B cell (primary cell): ENCODE data around the gene MYO1H. TPM values are rescaled to one million over a fixed set of nuclear protein-coding genes. Genes with fewer than 3 reads are reported as not detected.
"Not testable (repeated sequence)": the region's sequence is repeated elsewhere in the genome, so short reads cannot be mapped to it uniquely, and the experiment has no call there.

Source experiments
- ATAC-seq: fragments of 200-7000 bp; cut with Tn5 transposase; one replicate; pipeline ENCODE4 v1.10.0; 2021; ENCODE audit warnings: low read depth, mild to moderate bottlenecking, moderate number of reproducible peaks, moderate library complexity
- CTCF ChIA-PET: fragments of 350-600 bp; sonication (Branson Sonifier 250); formaldehyde crosslinking; loops from one replicate; lab custom pipeline; 2021; ENCODE audit warnings: antibody characterized with exemption, inconsistent platforms; lab: Charles Lee
- POLR2A ChIA-PET: fragments of 350-600 bp; sonication (Branson Sonifier 250); formaldehyde crosslinking; loops from one replicate; lab custom pipeline; 2021; ENCODE audit warnings: antibody characterized with exemption; lab: Charles Lee
- DNase-seq: peaks from one replicate; pipeline ENCODE4 v3.0.0; 2013
- H2AFZ ChIP-seq: 2 replicates; pipeline ENCODE4 v1.6.1; 2012; ENCODE audit warnings: mild to moderate bottlenecking, low read depth, low read length; ENCODE audit not compliant: insufficient read depth, poor library complexity, severe bottlenecking
- H3K27ac ChIP-seq, 2 donors: 1 replicate in 1 of 2; 2 replicates in 1 of 2; pipeline ENCODE4 v1.5.1; 2012 to 2013; ENCODE audit warnings: low read length in 2 of 2, mild to moderate bottlenecking in 2 of 2, moderate library complexity in 1 of 2
- H3K27me3 ChIP-seq, 4 experiments: fragments of 200-600 bp in 1 of 4; sonication (generic) in 1 of 4; replicated peaks in 1 of 4; 1 replicate in 2 of 4; 2 replicates in 2 of 4; pipeline versions ENCODE4 v1.6.1 to v1.7.0; 2013 to 2016; ENCODE audit warnings: low read length in 3 of 4, mild to moderate bottlenecking in 2 of 4, mixed read lengths in 1 of 4, moderate library complexity in 1 of 4; ENCODE audit not compliant: insufficient read depth in 4 of 4, control insufficient read depth in 3 of 4; ENCODE audit errors: control extremely low read depth in 1 of 4
- H3K36me3 ChIP-seq, 2 experiments: replicated peaks in 1 of 2; 1 replicate in 1 of 2; 2 replicates in 1 of 2; pipeline versions ENCODE4 v1.6.1 to v1.7.1; 2013; ENCODE audit warnings: low read length in 1 of 2; ENCODE audit not compliant: insufficient read depth in 2 of 2, control insufficient read depth in 1 of 2; ENCODE audit errors: control extremely low read depth in 1 of 2, extremely low read depth in 1 of 2
- H3K4me1 ChIP-seq, 2 donors: fragments of 200-600 bp in 1 of 2; sonication (generic) in 1 of 2; 1 replicate in 1 of 2; 2 replicates in 1 of 2; pipeline versions ENCODE4 v1.5.1 to v1.6.1; 2013 to 2017; ENCODE audit warnings: low read length in 2 of 2; ENCODE audit not compliant: control insufficient read depth in 2 of 2, insufficient read depth in 2 of 2
- H3K4me2 ChIP-seq: replicated peaks from 2 replicates; pipeline ENCODE3; 2012; ENCODE audit warnings: mild to moderate bottlenecking, low read depth, low read length; ENCODE audit not compliant: poor library complexity, severe bottlenecking
- H3K4me3 ChIP-seq, 5 experiments: fragments of 200-600 bp in 1 of 5; sonication (generic) in 1 of 5; 1 replicate in 3 of 5; 2 replicates in 2 of 5; pipeline versions ENCODE4 v1.5.1 to v1.7.0; 2011 to 2016; ENCODE audit warnings: low read length in 4 of 5, mild to moderate bottlenecking in 4 of 5, low read depth in 2 of 5, control low read depth in 1 of 5, moderate library complexity in 1 of 5; ENCODE audit not compliant: insufficient read depth in 1 of 5; ENCODE audit errors: control extremely low read depth in 1 of 5, extremely low read depth in 1 of 5
- H3K79me2 ChIP-seq: fragments of 200-600 bp; sonication (generic); one replicate; pipeline ENCODE4 v1.6.0; 2016; ENCODE audit warnings: low read length; ENCODE audit not compliant: control insufficient read depth, insufficient read depth
- H3K9ac ChIP-seq: fragments of 200-600 bp; sonication (generic); 2 replicates; pipeline ENCODE4 v1.6.1; 2017; ENCODE audit warnings: mild to moderate bottlenecking, low read length, moderate library complexity
- H3K9me3 ChIP-seq, 3 donors: one replicate each; pipeline versions ENCODE4 v1.6.1 to v1.7.1; 2013; ENCODE audit warnings: low read length in 2 of 3; ENCODE audit not compliant: control insufficient read depth in 2 of 3, insufficient read depth in 1 of 3; ENCODE audit errors: control extremely low read depth in 1 of 3
- H4K20me1 ChIP-seq: 2 replicates; pipeline ENCODE4 v1.6.0; 2012; ENCODE audit warnings: mild to moderate bottlenecking, low read length; ENCODE audit not compliant: insufficient read depth, control insufficient read depth, poor library complexity, severe bottlenecking
- H3K27ac Mint-ChIP-seq: one replicate; pipeline ENCODE4 v1.8.0; 2021; ENCODE audit warnings: mixed read lengths
- H3K27me3 Mint-ChIP-seq: one replicate; pipeline ENCODE4 v1.8.0; 2021; ENCODE audit warnings: mixed read lengths
- H3K4me1 Mint-ChIP-seq: one replicate; pipeline ENCODE4 v1.8.0; 2021; ENCODE audit warnings: mixed read lengths
- H3K4me3 Mint-ChIP-seq: one replicate; pipeline ENCODE4 v1.8.0; 2021; ENCODE audit warnings: mixed read lengths
- H3K9me3 Mint-ChIP-seq: one replicate; pipeline ENCODE4 v1.8.0; 2022; ENCODE audit warnings: mixed read lengths; ENCODE audit not compliant: insufficient read depth
- CTCF ChIP-seq: fragments of 200-600 bp; IDR thresholded peaks from one replicate; pipeline ENCODE4 v1.8.0; 2022; ENCODE audit warnings: antibody characterized with exemption, mild to moderate bottlenecking
- EZH2 ChIP-seq: IDR thresholded peaks from 2 replicates; pipeline ENCODE4 v1.6.1; 2012; ENCODE audit warnings: borderline replicate concordance, low read depth, mild to moderate bottlenecking, moderate library complexity, low read length; ENCODE audit not compliant: insufficient read depth, poor library complexity, severe bottlenecking
- WGBS: methylation state at CpG from one replicate; pipeline ENCODE4 v1.1.5; 2013; ENCODE audit warnings: missing lambda C conversion rate; ENCODE audit not compliant: insufficient coverage; 5-methylcytosine and 5-hydroxymethylcytosine counted together
- intact Hi-C: fragments of 100-400 bp; cut with micrococcal nuclease; formaldehyde crosslinking; loops from one replicate; pipeline ENCODE4 v1.10.0; 2022
- polyA plus RNA-seq: library from polyadenylated mRNA; depleted of rRNA; stranded (reverse); fragments of >200 nt; gene quantifications from 2 replicates; pipeline ENCODE4 v1.2.3, GENCODE V29; 2012
- total RNA-seq, 2 donors: library from RNA; stranded (reverse); fragments of 120-200 nt in 1 of 2; gene quantifications; 1 replicate in 1 of 2; 2 replicates in 1 of 2; pipeline versions ENCODE4 v1.2.3 to v1.2.4, GENCODE V29; 2013 to 2022

MYO1H gene
- total and polyA plus RNA-seq, 2 donors (not counting 1 experiment from before 2014, with no cell fraction given) = not detected

- Mint-ChIP-seq H3K27ac (no peak overlapping the region), H3K9me3 (no peaks in the 10 kb centered on the region), H3K27me3 (no peaks in the 10 kb centered on the region), H3K4me3 (no peak overlapping the region), H3K4me1 (peaks cover 8% of the 10 kb centered on the region)
- peaks cover 97% of the 10 kb centered on the region for H3K79me2 ChIP-seq
- no peaks in the 10 kb centered on the region for H3K4me1 ChIP-seq
- no peak overlapping the region for H3K4me3 ChIP-seq
- ChIA-PET CTCF (interaction anchor here (1.3 kb wide), 1 partner anchor 14 kb away, joined by 3 read pairs; no protein-coding TSS in a partner anchor), POLR2A (no interaction called here)
- H3K27me3 ChIP-seq = no peaks in the 10 kb centered on the region
- DNase-seq (no peak), ATAC-seq (no peak)
- no peaks in the 10 kb centered on the region for H3K9me3 ChIP-seq
- no peak overlapping the region for H2AFZ ChIP-seq
- TF ChIP-seq EZH2 (no peak), CTCF (no peak)
- no peak overlapping the region for H3K4me2 ChIP-seq
- no peak overlapping the region for H3K9ac ChIP-seq
- 96% methylated on average over 10 of the region's 10 CpGs for WGBS
- intact Hi-C loops = no loop called here
- peaks cover 49% of the 10 kb centered on the region for H4K20me1 ChIP-seq
- H3K36me3 ChIP-seq = peaks cover 0 to 32% of the 10 kb centered on the region in 2 experiments
- H3K27ac ChIP-seq = no peak overlapping the region
These were observed 121.8 kb downstream of the MYO1H start for GRCh38 chr12:109469517-109469916.

DNA sequence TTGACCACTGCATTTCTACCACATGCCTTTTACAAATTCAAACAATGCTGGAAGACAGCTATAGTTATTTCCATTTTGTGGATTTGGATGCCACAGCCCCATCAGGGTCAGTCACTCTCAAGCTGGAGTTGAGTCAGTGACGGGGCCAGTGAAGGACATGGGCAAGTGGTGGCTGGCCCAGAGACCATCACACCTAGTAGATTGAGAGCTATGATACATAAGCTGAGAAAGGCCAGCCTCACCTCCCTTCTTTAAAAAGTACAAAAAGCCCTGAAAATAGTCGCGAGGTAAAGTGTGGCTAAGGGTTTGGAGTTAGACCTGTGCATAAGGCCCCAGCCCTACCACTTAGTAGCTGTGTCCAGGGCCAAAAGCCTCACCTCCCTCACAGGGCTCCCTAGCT is 125.3 kb downstream of the MYO1H start:
- Histone ChIP-seq H3K4me3 (no peak overlapping the region), H3K9me3 (no peaks in the 10 kb centered on the region), H3K4me2 (no peak overlapping the region), H3K27ac (no peak overlapping the region), H3K4me1 (peaks cover 13 to 15% of the 10 kb centered on the region in 2 donors), H3K36me3 (peaks cover 0 to 15% of the 10 kb centered on the region in 2 experiments), H3K79me2 (peaks cover 97% of the 10 kb centered on the region), H2AFZ (no peak overlapping the region), H3K27me3 (no peaks in the 10 kb centered on the region), H4K20me1 (peaks cover 21% of the 10 kb centered on the region), H3K9ac (no peak overlapping the region)
- no peak for DNase-seq
- TF ChIP-seq EZH2 (no peak), CTCF (no peak)
- no peaks in the 10 kb centered on the region for H3K9me3 Mint-ChIP-seq
- ATAC-seq = no peak
- H3K27me3 Mint-ChIP-seq = no peaks in the 10 kb centered on the region
- ChIA-PET CTCF (interaction anchor here (0.9 to 1.4 kb wide), 3 partner anchors 37 to 45 kb away, joined by 3 to 6 read pairs (median 4); no protein-coding TSS in a partner anchor), POLR2A (no interaction called here)
- no peak overlapping the region for H3K27ac Mint-ChIP-seq
- H3K4me1 Mint-ChIP-seq = peaks cover 35% of the 10 kb centered on the region
- H3K4me3 Mint-ChIP-seq = no peak overlapping the region
- no CpG with 5 or more reads among the region's 3 CpGs for WGBS
- intact Hi-C loops = no loop called here

DNA sequence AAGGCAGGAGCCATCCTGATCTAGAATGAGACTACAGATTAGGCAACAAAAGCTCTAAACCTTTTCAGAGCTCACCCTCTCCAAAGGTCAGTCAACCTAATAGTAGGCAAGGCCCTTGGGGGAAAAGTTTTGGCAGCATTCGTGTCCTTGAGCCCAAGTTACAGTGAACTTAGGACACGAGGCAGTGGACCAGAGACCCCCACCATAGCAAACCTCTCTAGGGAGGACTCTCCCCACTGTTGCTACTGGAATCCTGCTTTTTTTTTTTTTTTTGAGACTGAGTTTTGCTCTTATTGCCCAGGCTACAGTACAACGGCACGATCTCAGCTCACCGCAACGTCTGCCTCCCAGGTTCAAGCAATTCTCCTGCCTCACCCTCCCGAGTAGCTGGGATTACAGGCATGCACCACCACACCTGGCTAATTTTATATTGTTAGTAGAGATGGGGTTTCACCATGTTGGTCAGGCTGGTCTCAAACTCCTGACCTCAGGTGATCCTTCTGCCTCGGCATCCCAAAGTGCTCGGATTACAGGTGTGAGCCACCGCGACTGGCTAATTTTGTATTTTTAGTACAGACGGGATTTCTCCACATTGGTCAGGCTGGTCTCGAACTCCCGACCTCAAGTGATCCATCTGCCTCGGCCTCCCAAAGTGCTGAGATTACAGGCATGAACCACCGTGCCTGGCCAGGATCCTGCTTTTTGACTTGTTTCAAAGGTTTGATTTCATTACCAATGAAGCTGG is 126.0 kb downstream of the MYO1H start:
- H3K4me3 ChIP-seq, H3K4me2 ChIP-seq, H2AFZ ChIP-seq, DNase-seq, POLR2A ChIA-PET, H3K27me3 ChIP-seq, H3K27ac ChIP-seq, ATAC-seq, H3K9me3 ChIP-seq, H3K27me3 Mint-ChIP-seq, H3K9ac ChIP-seq, H3K4me3 Mint-ChIP-seq, H3K9me3 Mint-ChIP-seq, H3K27ac Mint-ChIP-seq, intact Hi-C loops: not testable (repeated sequence)
- Histone ChIP-seq H3K36me3 (peaks cover 0 to 11% of the 10 kb centered on the region in 2 experiments), H3K79me2 (peaks cover 98% of the 10 kb centered on the region), H3K4me1 (peaks cover 19 to 22% of the 10 kb centered on the region in 2 donors), H4K20me1 (peaks cover 19% of the 10 kb centered on the region)
- WGBS = 99% methylated on average over 10 of the region's 16 CpGs
- CTCF ChIA-PET = interaction anchor here (0.9 to 1.4 kb wide), 2 partner anchors 36 to 41 kb away, joined by 3 to 4 read pairs; no protein-coding TSS in a partner anchor
- peaks cover 38% of the 10 kb centered on the region for H3K4me1 Mint-ChIP-seq
